AG04450 (cell line): ENCODE results near the gene PPP1R2. TPM values are rescaled to one million over a fixed set of nuclear protein-coding genes. Genes with fewer than 3 reads are reported as not detected.

ENCODE experiments used
- CTCF ChIA-PET: fragments of 300-600, 350-600 bp; formaldehyde crosslinking; extraction: SDS; loops from one replicate; lab custom pipeline; 2022; ENCODE audit warnings: antibody characterized with exemption, inconsistent platforms; lab: Charles Lee
- POLR2A ChIA-PET: fragments of 350-600 bp; formaldehyde crosslinking; extraction: SDS; loops from one replicate; lab custom pipeline; 2021; ENCODE audit warnings: antibody characterized with exemption, inconsistent platforms; lab: Yijun Ruan, JAX
- DNase-seq: peaks from one replicate; pipeline ENCODE4 v3.0.0-alpha.2; 2011; ENCODE audit warnings: low read depth, low spot score
- H3K27ac ChIP-seq: one replicate; pipeline ENCODE4 v1.5.1; 2012; ENCODE audit warnings: low read depth, low read length, control low read depth
- H3K27me3 ChIP-seq: one replicate; pipeline ENCODE4 v1.6.0; 2012; ENCODE audit warnings: low read length; ENCODE audit not compliant: control insufficient read depth, insufficient read depth
- H3K4me3 ChIP-seq: 2 replicates; pipeline ENCODE4 v1.5.1; 2011; ENCODE audit warnings: mild to moderate bottlenecking, low read depth, low read length, control low read depth
- H3K9me3 ChIP-seq: 2 replicates; pipeline ENCODE4 v1.5.1; 2012; ENCODE audit warnings: low read length; ENCODE audit not compliant: control insufficient read depth, insufficient read depth
- polyA plus RNA-seq: library from polyadenylated mRNA; depleted of rRNA; stranded (reverse); fragments of >200 nt; gene quantifications from 2 replicates; pipeline ENCODE4 v1.2.3, GENCODE V29; 2011
- TF ChIP-seq, protein P1 (sequence below): IDR thresholded peaks from 2 replicates; pipeline ENCODE4 v1.5.1; 2011; ENCODE audit warnings: low read depth, low read length, control low read depth, inconsistent platforms

Gene PPP1R2
- polyA plus RNA-seq, 1 experiment, result 84.3 TPM

DNA sequence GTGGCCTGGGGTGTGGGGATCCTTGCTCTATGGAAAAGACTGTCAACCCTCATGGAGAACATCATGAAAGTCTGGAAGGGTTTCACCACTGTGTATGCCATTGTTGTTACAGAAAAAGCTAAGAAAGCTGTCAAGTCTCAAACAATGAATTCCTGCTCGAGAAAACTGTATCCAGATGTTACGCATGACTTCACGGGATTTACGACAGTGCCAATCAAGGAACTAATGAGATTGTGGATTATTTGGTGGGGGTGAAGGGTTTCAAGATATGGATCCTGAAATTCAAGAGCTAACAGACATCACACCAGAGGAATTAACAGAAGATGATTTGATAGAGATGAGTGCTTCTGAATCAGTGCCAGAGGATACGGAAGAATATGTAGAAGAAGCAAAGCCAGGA, 7.8 kb downstream of the PPP1R2 start:
- no peaks in the 10 kb centered on the region for H3K27me3 ChIP-seq
- TF ChIP-seq, protein P1, sequence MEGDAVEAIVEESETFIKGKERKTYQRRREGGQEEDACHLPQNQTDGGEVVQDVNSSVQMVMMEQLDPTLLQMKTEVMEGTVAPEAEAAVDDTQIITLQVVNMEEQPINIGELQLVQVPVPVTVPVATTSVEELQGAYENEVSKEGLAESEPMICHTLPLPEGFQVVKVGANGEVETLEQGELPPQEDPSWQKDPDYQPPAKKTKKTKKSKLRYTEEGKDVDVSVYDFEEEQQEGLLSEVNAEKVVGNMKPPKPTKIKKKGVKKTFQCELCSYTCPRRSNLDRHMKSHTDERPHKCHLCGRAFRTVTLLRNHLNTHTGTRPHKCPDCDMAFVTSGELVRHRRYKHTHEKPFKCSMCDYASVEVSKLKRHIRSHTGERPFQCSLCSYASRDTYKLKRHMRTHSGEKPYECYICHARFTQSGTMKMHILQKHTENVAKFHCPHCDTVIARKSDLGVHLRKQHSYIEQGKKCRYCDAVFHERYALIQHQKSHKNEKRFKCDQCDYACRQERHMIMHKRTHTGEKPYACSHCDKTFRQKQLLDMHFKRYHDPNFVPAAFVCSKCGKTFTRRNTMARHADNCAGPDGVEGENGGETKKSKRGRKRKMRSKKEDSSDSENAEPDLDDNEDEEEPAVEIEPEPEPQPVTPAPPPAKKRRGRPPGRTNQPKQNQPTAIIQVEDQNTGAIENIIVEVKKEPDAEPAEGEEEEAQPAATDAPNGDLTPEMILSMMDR, result no peak
- no peaks in the 10 kb centered on the region for H3K9me3 ChIP-seq
- POLR2A ChIA-PET, result no interaction called here
- CTCF ChIA-PET, result interaction anchor here (0.6 to 0.8 kb wide), 2 partner anchors 13 to 20 kb away, joined by 3 to 4 read pairs; no protein-coding TSS in a partner anchor
- H3K4me3 ChIP-seq, result no peak overlapping the region
- no peak for DNase-seq
- H3K27ac ChIP-seq, result no peak overlapping the region

DNA sequence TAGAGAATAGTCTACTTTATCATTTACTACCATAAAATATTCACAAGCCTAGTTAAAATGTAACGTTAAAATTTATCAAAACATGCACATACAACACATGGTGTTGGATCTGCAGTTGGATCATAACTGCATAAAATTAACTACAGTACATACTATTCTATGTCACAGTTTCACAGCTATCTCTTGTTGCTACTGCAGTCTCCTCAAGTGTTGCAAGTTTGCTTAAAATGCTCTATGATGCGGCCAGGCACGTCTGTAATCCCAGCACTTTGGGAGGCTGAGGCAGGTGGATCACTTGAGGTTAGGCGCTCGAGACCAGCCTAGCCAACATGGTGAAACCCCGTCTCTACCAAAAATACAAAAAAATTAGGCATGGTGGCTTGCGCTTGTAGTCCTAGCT, 10.3 kb downstream of the PPP1R2 start:
- Histone ChIP-seq H3K4me3 (no peak overlapping the region), H3K27ac (no peak overlapping the region), H3K9me3 (no peaks in the 10 kb centered on the region), H3K27me3 (no peaks in the 10 kb centered on the region)
- TF ChIP-seq, protein P1, result no peak
- ChIA-PET CTCF (interaction anchor here (1.6 to 2.5 kb wide), 2 partner anchors 10 to 261 kb away, joined by 7 to 15 read pairs; partner anchors contain the start of gene XXYLT1), POLR2A (interaction anchor here (0.6 kb wide), 1 partner anchor 161 kb away, joined by 4 read pairs; no protein-coding TSS in a partner anchor)
- DNase-seq, result no peak

DNA sequence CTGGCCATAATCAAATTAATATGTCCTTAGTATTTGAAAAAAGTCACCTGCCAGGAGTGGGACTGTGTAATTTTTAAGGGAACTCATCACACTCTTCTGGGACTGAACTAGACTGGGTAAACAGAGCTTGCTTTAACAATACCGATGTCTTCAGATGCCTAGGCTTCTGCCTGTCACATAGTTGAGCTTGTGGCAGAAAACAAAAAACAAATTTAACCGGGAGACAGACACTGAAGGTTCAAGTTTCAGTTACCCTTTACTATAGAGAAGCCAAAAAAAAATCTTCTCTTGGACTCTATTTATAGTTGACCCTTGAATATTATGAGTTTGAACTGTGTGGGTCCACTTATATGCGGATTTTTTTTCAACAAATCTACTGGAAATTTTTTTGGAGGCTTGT, 10.8 kb downstream of the PPP1R2 start:
- H3K27ac ChIP-seq, result no peak overlapping the region
- POLR2A ChIA-PET, result no interaction called here
- no peak overlapping the region for H3K4me3 ChIP-seq
- CTCF ChIA-PET, result interaction anchor here (1.0 to 2.5 kb wide), 2 partner anchors 10 to 261 kb away, joined by 4 to 15 read pairs; partner anchors contain the start of gene XXYLT1
- TF ChIP-seq, protein P1, result no peak
- no peak for DNase-seq
- H3K9me3 ChIP-seq, result no peaks in the 10 kb centered on the region
- no peaks in the 10 kb centered on the region for H3K27me3 ChIP-seq

DNA sequence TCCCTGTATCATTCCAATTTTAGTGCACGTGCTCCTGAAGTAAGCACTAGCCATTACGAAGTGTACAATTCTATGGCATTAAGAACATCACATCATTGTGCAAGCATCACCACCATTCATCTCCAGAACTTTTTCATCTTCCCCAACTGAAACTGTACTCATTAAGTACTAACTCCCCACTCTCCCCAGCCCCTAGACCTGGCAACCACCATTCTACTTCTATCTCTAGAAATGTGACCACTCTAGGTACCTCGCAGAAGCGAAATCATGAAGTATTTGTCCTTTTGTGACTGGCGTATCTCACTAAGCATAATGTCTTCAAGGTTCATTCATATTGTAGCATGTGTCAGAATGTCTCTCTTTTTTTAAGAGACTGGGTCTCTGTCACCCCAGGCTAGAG, 11.4 kb downstream of the PPP1R2 start:
- TF ChIP-seq, protein P1, result no peak
- ChIA-PET POLR2A (no interaction called here), CTCF (interaction anchor here (1.0 to 2.5 kb wide), 2 partner anchors 9 to 260 kb away, joined by 4 to 15 read pairs; partner anchors contain the start of gene XXYLT1)
- H3K9me3 ChIP-seq, result no peaks in the 10 kb centered on the region
- no peak for DNase-seq
- no peak overlapping the region for H3K27ac ChIP-seq
- H3K27me3 ChIP-seq, result no peaks in the 10 kb centered on the region
- no peak overlapping the region for H3K4me3 ChIP-seq

DNA sequence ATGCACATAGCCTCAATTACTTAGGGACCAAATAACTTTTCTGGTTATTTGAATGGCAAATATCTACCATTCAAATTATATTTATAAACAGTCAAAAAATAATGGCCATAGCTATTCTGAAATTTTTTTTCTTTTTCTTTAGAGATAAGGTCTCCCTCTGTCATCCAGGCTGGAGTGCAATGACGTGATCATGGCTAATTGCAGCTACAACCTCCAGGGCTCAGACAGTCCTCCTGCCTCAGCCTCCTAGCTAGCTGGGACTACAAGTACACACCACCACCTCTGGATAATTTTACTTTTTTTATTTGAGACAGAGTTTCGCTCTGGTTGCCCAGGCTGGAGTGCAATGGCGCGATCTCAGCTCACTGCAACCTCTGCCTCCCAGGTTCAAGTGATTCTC, 16.6 kb downstream of the PPP1R2 start:
- POLR2A ChIA-PET, result no interaction called here
- CTCF ChIA-PET, result interaction anchor here (10.0 kb wide), 1 partner anchor 254 kb away, joined by 303 read pairs; the partner anchor contains the start of gene XXYLT1
- H3K4me3 ChIP-seq, result no peak overlapping the region
- TF ChIP-seq, protein P1, result no peak
- H3K27ac ChIP-seq, result no peak overlapping the region
- no peak for DNase-seq
- no peaks in the 10 kb centered on the region for H3K9me3 ChIP-seq
- no peaks in the 10 kb centered on the region for H3K27me3 ChIP-seq
